BE2C (cell line): ENCODE data around the gene POR.
"Not testable (repeated sequence)": the region's sequence is repeated elsewhere in the genome, so short reads cannot be mapped to it uniquely, and the experiment has no call there.

Experiments
- DNase-seq: peaks from one replicate; pipeline ENCODE4 v3.0.0-alpha.2; 2020
- H3K27me3 ChIP-seq: fragments of 250-450 bp; sonication (Bioruptor Pico); 2 replicates; pipeline ENCODE4 v1.5.1; 2020; ENCODE audit warnings: mild to moderate bottlenecking
- H3K36me3 ChIP-seq: fragments of 250-450 bp; sonication (Bioruptor Pico); 2 replicates; pipeline ENCODE4 v1.5.1; 2020; ENCODE audit warnings: mild to moderate bottlenecking
- H3K4me1 ChIP-seq: fragments of 250-450 bp; sonication (Bioruptor Pico); 2 replicates; pipeline ENCODE4 v1.5.1; 2020
- H3K4me3 ChIP-seq: 2 replicates; pipeline ENCODE4 v1.5.1; 2011; ENCODE audit warnings: low read depth, low read length
- H3K9me3 ChIP-seq: fragments of 250-450 bp; sonication (Bioruptor Pico); 2 replicates; pipeline ENCODE4 v1.5.1; 2020
- CTCF ChIP-seq: IDR thresholded peaks from 2 replicates; pipeline ENCODE4 v1.5.1; 2012; ENCODE audit warnings: mild to moderate bottlenecking, low read depth, low read length

POR gene

GRCh38 chr7:75881436-75882095, 33.4 kb upstream of the POR start:
- DNase-seq = no peak
- peaks cover 6% of the 10 kb centered on the region for H3K4me1 ChIP-seq

GRCh38 chr7:75883265-75883824, 31.6 kb upstream of the POR start:
- not testable (repeated sequence) for H3K4me1 ChIP-seq, DNase-seq, H3K27me3 ChIP-seq, H3K9me3 ChIP-seq, H3K4me3 ChIP-seq
- H3K36me3 ChIP-seq = peaks cover 30% of the 10 kb centered on the region

More at GRCh38 chr7:75881436-75882095, 33.4 kb upstream of the POR start:
- H3K9me3 ChIP-seq = no peaks in the 10 kb centered on the region; the same call in 1 of the 2 replicates
- H3K36me3 ChIP-seq = peaks cover 26% of the 10 kb centered on the region
- H3K27me3 ChIP-seq = no peaks in the 10 kb centered on the region; the same call in 1 of the 2 replicates
- no peak for TF ChIP-seq CTCF
- no peak overlapping the region for H3K4me3 ChIP-seq

- Histone ChIP-seq H3K27me3 (no peaks in the 10 kb centered on the region), H3K4me3 (no peak overlapping the region), H3K4me1 (no peaks in the 10 kb centered on the region; the same call in 1 of the 2 replicates), H3K36me3 (peaks cover 28% of the 10 kb centered on the region), H3K9me3 (no peaks in the 10 kb centered on the region)
- DNase-seq = no peak
- TF ChIP-seq CTCF = no peak
Measured at GRCh38 chr7:75884476-75884875, 30.5 kb upstream of the POR start.

- H3K4me3 ChIP-seq = no peak overlapping the region
- no peak for TF ChIP-seq CTCF
- peaks cover 28% of the 10 kb centered on the region for H3K36me3 ChIP-seq
- no peaks in the 10 kb centered on the region for H3K27me3 ChIP-seq
- DNase-seq = no peak
- H3K4me1 ChIP-seq = no peaks in the 10 kb centered on the region; the same call in 1 of the 2 replicates
- no peaks in the 10 kb centered on the region for H3K9me3 ChIP-seq
Measured at GRCh38 chr7:75885036-75885435, 29.9 kb upstream of the POR start.

DNA sequence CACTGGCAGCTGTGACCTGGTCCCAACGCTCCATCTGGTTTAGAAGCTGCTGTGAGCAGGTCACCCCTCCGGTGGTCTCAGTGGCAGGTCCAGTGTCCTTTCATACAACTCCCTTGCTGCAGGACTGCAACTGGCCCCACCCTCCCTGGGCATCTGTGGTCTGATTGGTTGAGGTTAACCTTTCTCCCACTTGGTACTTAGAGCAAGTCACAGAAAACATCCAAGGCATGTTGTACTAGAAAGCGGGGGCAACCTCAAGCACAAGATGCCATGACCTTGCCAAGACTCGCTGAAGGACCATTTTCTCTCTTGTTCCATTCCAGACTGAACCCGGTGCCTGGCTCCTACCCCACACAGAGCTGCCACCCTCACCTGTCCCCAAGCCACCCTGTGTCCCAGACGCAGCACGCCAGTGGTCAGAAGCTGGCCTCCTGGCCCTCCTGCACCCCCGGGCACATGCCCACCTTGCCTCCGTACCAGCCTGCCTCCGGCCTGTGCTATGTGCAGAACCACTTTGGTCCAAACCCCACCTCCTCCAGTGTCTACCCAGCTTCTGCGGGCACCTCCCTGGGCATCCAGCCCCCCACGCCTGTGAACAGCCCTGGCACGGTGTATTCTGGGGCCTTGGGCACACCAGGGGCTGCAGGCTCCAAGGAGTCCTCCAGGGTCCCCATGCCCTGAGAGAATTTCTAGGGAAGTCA, 27.1 kb upstream of the POR start:
- Histone ChIP-seq H3K9me3 (no peaks in the 10 kb centered on the region), H3K4me3 (no peak overlapping the region), H3K4me1 (no peaks in the 10 kb centered on the region), H3K27me3 (no peaks in the 10 kb centered on the region), H3K36me3 (peaks cover 21% of the 10 kb centered on the region)
- DNase-seq = no peak
- TF ChIP-seq CTCF = no peak

DNA sequence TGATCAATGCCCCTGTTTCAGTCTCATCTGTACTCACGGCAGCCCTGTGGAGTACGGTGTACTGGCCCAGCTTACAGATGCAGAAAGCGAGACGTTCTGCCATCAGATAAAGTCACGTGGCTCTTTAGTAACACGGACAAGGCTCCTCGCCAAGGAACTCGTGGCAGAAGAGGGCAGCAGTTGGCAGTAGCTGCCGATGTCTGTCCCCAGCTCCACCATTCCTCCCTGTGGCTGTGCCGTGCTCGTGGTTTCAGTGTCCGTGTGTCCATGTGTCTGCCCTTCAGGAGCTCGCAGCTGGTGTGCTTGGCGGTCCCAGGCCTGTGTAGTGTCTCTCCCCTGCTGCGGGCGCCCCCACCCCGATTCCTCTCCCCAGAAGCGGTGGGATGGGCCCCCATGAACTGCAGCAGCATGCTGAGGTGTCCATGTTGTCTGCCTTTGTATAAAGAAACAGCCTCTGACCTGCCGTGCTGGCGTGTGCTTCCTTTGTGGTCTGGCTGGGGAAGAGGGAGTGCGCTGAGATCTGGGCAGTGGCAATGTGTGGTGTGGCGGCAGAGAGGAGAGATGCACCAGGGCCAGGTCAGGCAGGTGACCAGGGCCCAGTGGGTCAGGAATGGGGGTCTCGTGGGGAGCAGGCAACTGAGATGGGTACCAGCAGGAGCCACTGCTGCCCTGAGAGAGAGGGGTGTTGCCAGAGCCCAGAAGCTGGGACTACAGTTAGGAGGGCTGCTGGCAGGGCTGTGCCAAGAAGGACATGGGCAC, 26.3 kb upstream of the POR start:
- H3K27me3 ChIP-seq = no peaks in the 10 kb centered on the region
- no peak for DNase-seq
- no peaks in the 10 kb centered on the region for H3K4me1 ChIP-seq
- H3K36me3 ChIP-seq = peaks cover 21% of the 10 kb centered on the region
- H3K4me3 ChIP-seq = no peak overlapping the region
- H3K9me3 ChIP-seq = no peaks in the 10 kb centered on the region
- no peak for TF ChIP-seq CTCF
